Neural cell (in vitro differentiated cells): ENCODE data around the gene IMMP2L. TPM values are rescaled to one million over a fixed set of nuclear protein-coding genes. Genes with fewer than 3 reads are reported as not detected.

Source experiments
- H2AFZ ChIP-seq: fragments of 200-600, 300-800 bp; sonication (generic), shearing (Covaris generic); 2 replicates; pipeline ENCODE4 v1.6.0; 2014; ENCODE audit warnings: low read depth, mild to moderate bottlenecking, antibody characterized with exemption, low read length, moderate library complexity
- H3F3A ChIP-seq: fragments of 200-600 bp; shearing (Covaris generic); 2 replicates; pipeline ENCODE4 v1.6.1; 2016; ENCODE audit warnings: mild to moderate bottlenecking, moderate library complexity, mixed read lengths, antibody characterized with exemption, low read length; ENCODE audit not compliant: insufficient read depth, poor library complexity, severe bottlenecking
- H3K27ac ChIP-seq: fragments of 200-600, 300-800 bp; sonication (generic), shearing (Covaris generic); 2 replicates; pipeline ENCODE4 v1.5.1; 2014; ENCODE audit warnings: mild to moderate bottlenecking, low read length, moderate library complexity
- H3K27me3 ChIP-seq: fragments of 300-800, 200-600 bp; sonication (generic), shearing (Covaris generic); 2 replicates; pipeline ENCODE4 v1.6.0; 2014; ENCODE audit warnings: mild to moderate bottlenecking, low read depth, low read length, moderate library complexity; ENCODE audit not compliant: insufficient read depth
- H3K36me3 ChIP-seq: fragments of 300-800, 200-600 bp; sonication (generic), shearing (Covaris generic); 2 replicates; pipeline ENCODE4 v1.5.1; 2014; ENCODE audit warnings: mild to moderate bottlenecking, antibody characterized with exemption, low read length, moderate library complexity; ENCODE audit not compliant: insufficient read depth
- H3K4me2 ChIP-seq: fragments of 300-800, 200-600 bp; sonication (generic), shearing (Covaris generic); 2 replicates; pipeline ENCODE4 v1.6.0; 2014; ENCODE audit warnings: mild to moderate bottlenecking, low read length
- H3K4me3 ChIP-seq: fragments of 300-800, 200-600 bp; sonication (generic), shearing (Covaris generic); 2 replicates; pipeline ENCODE4 v1.5.1; 2014; ENCODE audit warnings: mild to moderate bottlenecking, low read length, moderate library complexity
- H3K79me2 ChIP-seq: fragments of 200-600 bp; shearing (Covaris generic); replicated peaks from 2 replicates; pipeline ENCODE4 v1.6.0; 2014; ENCODE audit warnings: mild to moderate bottlenecking, low read length, moderate library complexity; ENCODE audit not compliant: insufficient read depth
- H3K9ac ChIP-seq: fragments of 300-800, 200-600 bp; sonication (generic), shearing (Covaris generic); 2 replicates; pipeline ENCODE4 v1.6.1; 2016; ENCODE audit warnings: mild to moderate bottlenecking, low read length, mixed read lengths
- H3K9me2 ChIP-seq: fragments of 200-600 bp; shearing (Covaris generic); 2 replicates; pipeline ENCODE4 v1.6.1; 2016; ENCODE audit warnings: mild to moderate bottlenecking, low read length, mixed read lengths; ENCODE audit not compliant: insufficient read depth
- H3K9me3 ChIP-seq: fragments of 200-600, 300-800 bp; sonication (generic), shearing (Covaris generic); 2 replicates; pipeline ENCODE4 v1.6.1; 2016; ENCODE audit warnings: mild to moderate bottlenecking, mixed run types, low read length, moderate library complexity, mixed read lengths
- H4K20me1 ChIP-seq: fragments of 200-600 bp; shearing (Covaris generic); 2 replicates; pipeline ENCODE4 v1.6.1; 2016; ENCODE audit warnings: mild to moderate bottlenecking, mixed run types; ENCODE audit not compliant: insufficient read depth
- CTCF ChIP-seq: fragments of 450-650 bp; IDR thresholded peaks from 2 replicates; pipeline ENCODE4 v1.5.1; 2014; ENCODE audit warnings: antibody characterized with exemption, mild to moderate bottlenecking, moderate library complexity; ENCODE audit not compliant: poor library complexity, severe bottlenecking
- EP300 ChIP-seq: fragments of 450-650 bp; conservative IDR thresholded peaks from 2 replicates; pipeline ENCODE4 v1.6.1; 2014; ENCODE audit warnings: antibody characterized with exemption, mild to moderate bottlenecking, moderate library complexity; ENCODE audit not compliant: poor library complexity, severe bottlenecking
- EZH2 ChIP-seq: fragments of 200-600, 300-800 bp; shearing (Covaris generic), sonication (generic); IDR thresholded peaks from 2 replicates; pipeline ENCODE4 v1.6.1; 2014; ENCODE audit warnings: antibody characterized with exemption, low read length, borderline replicate concordance, mild to moderate bottlenecking; ENCODE audit not compliant: insufficient read depth, poor library complexity, severe bottlenecking
- MXI1 ChIP-seq: fragments of 450-650 bp; conservative IDR thresholded peaks from 2 replicates; pipeline ENCODE4 v1.6.1; 2014; ENCODE audit warnings: antibody characterized with exemption, mild to moderate bottlenecking; ENCODE audit not compliant: poor library complexity, severe bottlenecking
- POLR2AphosphoS5 ChIP-seq: IDR thresholded peaks from 2 replicates; pipeline ENCODE4 v1.6.1; 2012
- RAD21 ChIP-seq: fragments of 450-650 bp; conservative IDR thresholded peaks from 2 replicates; pipeline ENCODE4 v1.6.1; 2014; ENCODE audit warnings: antibody characterized with exemption, mild to moderate bottlenecking, moderate library complexity
- REST ChIP-seq: IDR thresholded peaks from 2 replicates; pipeline ENCODE4 v1.6.1; 2012; ENCODE audit warnings: borderline replicate concordance
- SMC3 ChIP-seq: fragments of 450-650 bp; conservative IDR thresholded peaks from 2 replicates; pipeline ENCODE4 v1.6.1; 2014; ENCODE audit warnings: antibody characterized with exemption, mild to moderate bottlenecking, moderate library complexity; ENCODE audit not compliant: poor library complexity
- TAF1 ChIP-seq: IDR thresholded peaks from 2 replicates; pipeline ENCODE4 v1.6.1; 2012; ENCODE audit warnings: low read depth
- polyA plus RNA-seq: library from polyadenylated mRNA; depleted of rRNA; stranded (reverse); fragments of >200 nt; gene quantifications from 2 replicates; pipeline ENCODE4 v1.2.3, GENCODE V29; 2014

Gene IMMP2L
- polyA plus RNA-seq, 1 donor from 2014 or later: 9.7 TPM

- no peak for TF ChIP-seq SMC3
- no peak for TF ChIP-seq TAF1
- TF ChIP-seq EP300: no peak
- no peak for TF ChIP-seq MXI1
- no peak for TF ChIP-seq RAD21
- no peak for TF ChIP-seq CTCF
- no peak for TF ChIP-seq POLR2AphosphoS5
- no peak for TF ChIP-seq EZH2
- TF ChIP-seq REST: no peak
- no peaks in the 10 kb centered on the region for H3K9me2 ChIP-seq
- H3K27me3 ChIP-seq: no peaks in the 10 kb centered on the region
- H2AFZ ChIP-seq: no peak overlapping the region
- no peaks in the 10 kb centered on the region for H3K79me2 ChIP-seq
- H3K9me3 ChIP-seq: no peaks in the 10 kb centered on the region
- H4K20me1 ChIP-seq: no peaks in the 10 kb centered on the region
- no peak overlapping the region for H3K4me2 ChIP-seq
- no peak overlapping the region for H3K9ac ChIP-seq
- no peak overlapping the region for H3K4me3 ChIP-seq
- H3K36me3 ChIP-seq: no peaks in the 10 kb centered on the region
- H3K27ac ChIP-seq: no peak overlapping the region
- no peaks in the 10 kb centered on the region for H3F3A ChIP-seq
Measured at GRCh38 chr7:111492234-111492633, 70.1 kb downstream of the IMMP2L start.

GRCh38 chr7:111486472-111487142 lies 75.7 kb downstream of the IMMP2L start:
- peak overlapping the region; percentile 1 for H3K27ac ChIP-seq
- TF ChIP-seq EP300 (no peak), SMC3 (peak; percentile 89), RAD21 (peak; percentile 92), REST (no peak), CTCF (peak; percentile 87)
- no peaks in the 10 kb centered on the region for H3K9me2 ChIP-seq
- H3K9ac ChIP-seq: no peak overlapping the region
- H3K36me3 ChIP-seq: no peaks in the 10 kb centered on the region
- no peak overlapping the region for H3K4me2 ChIP-seq
- H3K4me3 ChIP-seq: no peak overlapping the region
- H3K79me2 ChIP-seq: no peaks in the 10 kb centered on the region
- no peak overlapping the region for H2AFZ ChIP-seq
- no peaks in the 10 kb centered on the region for H4K20me1 ChIP-seq
- no peaks in the 10 kb centered on the region for H3F3A ChIP-seq
- H3K9me3 ChIP-seq: no peaks in the 10 kb centered on the region
- no peaks in the 10 kb centered on the region for H3K27me3 ChIP-seq
